Cardiac fibroblast (primary cell): ENCODE results near the gene RAB20.
A peak's percentile ranks its signal among the peaks of the same experiment; 100 is the strongest.

ENCODE experiments used
- DNase-seq, 2 donors: peaks; one replicate each; pipeline versions ENCODE4 v3.0.0 to v3.0.0-alpha.2; 2010; ENCODE audit warnings: low read depth in 2 of 2
- H3K4me3 ChIP-seq, 2 donors: replicated peaks in 1 of 2; 1 replicate in 1 of 2; 2 replicates in 1 of 2; pipeline ENCODE4 v1.5.1; 2011; ENCODE audit warnings: low read depth in 2 of 2, low read length in 2 of 2, mild to moderate bottlenecking in 2 of 2, moderate library complexity in 1 of 2
- CTCF ChIP-seq: IDR thresholded peaks from one replicate; pipeline ENCODE4 v1.5.1; 2011; ENCODE audit warnings: low read depth, mild to moderate bottlenecking, low read length, inconsistent platforms

RAB20 gene

GRCh38 chr13:110524541-110525257 is 36.8 kb downstream of the RAB20 start:
- no peak for TF ChIP-seq CTCF
- H3K4me3 ChIP-seq, result no peak overlapping the region
- no peak for DNase-seq

GRCh38 chr13:110523838-110524540 is 37.5 kb downstream of the RAB20 start:
- DNase-seq, result no peak
- no peak overlapping the region for H3K4me3 ChIP-seq
- no peak for TF ChIP-seq CTCF

GRCh38 chr13:110523180-110523579 is 38.3 kb downstream of the RAB20 start:
- no peak for DNase-seq
- no peak for TF ChIP-seq CTCF
- no peak overlapping the region for H3K4me3 ChIP-seq

GRCh38 chr13:110522721-110523120 is 38.8 kb downstream of the RAB20 start:
- no peak overlapping the region for H3K4me3 ChIP-seq
- TF ChIP-seq CTCF, result no peak
- DNase-seq, result no peak

- TF ChIP-seq CTCF, result no peak
- H3K4me3 ChIP-seq, result no peak overlapping the region
- peak in 1 of 2 donors; percentile 58 for DNase-seq
Measured at GRCh38 chr13:110521946-110522345, 39.6 kb downstream of the RAB20 start.

- TF ChIP-seq CTCF, result no peak
- DNase-seq, result no peak
- no peak overlapping the region for H3K4me3 ChIP-seq
Measured at GRCh38 chr13:110521296-110521680, 40.2 kb downstream of the RAB20 start.
